GM13977 (cell line): Measurements from ENCODE around the gene NETO2.
"Not testable (repeated sequence)": the region's sequence is repeated elsewhere in the genome, so short reads cannot be mapped to it uniquely, and the experiment has no call there.

Experiments used
- DNase-seq: peaks from one replicate; pipeline ENCODE4 v3.0.0; 2012; ENCODE audit warnings: low spot score
- CTCF ChIP-seq: IDR thresholded peaks from 2 replicates; pipeline ENCODE4 v1.5.1; 2012; ENCODE audit warnings: mild to moderate bottlenecking, control low read depth; ENCODE audit not compliant: insufficient read depth; ENCODE audit errors: extremely low read depth, missing control alignments
- in situ Hi-C: fragments of 300-500 bp; cut with MboI; formaldehyde crosslinking; loops from one replicate; pipeline ENCODE4 v1.12.0; 2022; ENCODE audit warnings: low sequenced_read_pairs, low pct_unique_long_range_greater_than_20kb, mixed read lengths, inconsistent platforms; ENCODE audit not compliant: unreplicated experiment

NETO2 gene

GRCh38 chr16:47142821-47143676 is 696 bp downstream of the NETO2 start:
- peak; percentile 94 for DNase-seq
- peak; percentile 94 for TF ChIP-seq CTCF
- in situ Hi-C loops, result loop anchor here (10.0 kb wide), 1 partner anchor 1012 kb away; the partner anchor contains the start of gene ABCC12

GRCh38 chr16:47142486-47142820 is 1.3 kb downstream of the NETO2 start:
- peak; percentile 56 for DNase-seq
- in situ Hi-C loops, result loop anchor here (10.0 kb wide), 1 partner anchor 1012 kb away; the partner anchor contains the start of gene ABCC12

GRCh38 chr16:47141773-47142485 is 1.8 kb downstream of the NETO2 start:
- TF ChIP-seq CTCF, result peak; percentile 92
- in situ Hi-C loops, result loop anchor here (10.0 kb wide), 1 partner anchor 1013 kb away; the partner anchor contains the start of gene ABCC12
- DNase-seq, result peak; percentile 84

More at GRCh38 chr16:47142486-47142820, 1.3 kb downstream of the NETO2 start:
- no peak for TF ChIP-seq CTCF

GRCh38 chr16:47140686-47141085 is 3.1 kb downstream of the NETO2 start:
- no peak for TF ChIP-seq CTCF
- in situ Hi-C loops, result loop anchor here (10.0 kb wide), 1 partner anchor 1014 kb away; the partner anchor contains the start of gene ABCC12
- DNase-seq, result no peak

GRCh38 chr16:47139561-47140185 is 4.1 kb downstream of the NETO2 start:
- no peak for TF ChIP-seq CTCF
- no peak for DNase-seq
- in situ Hi-C loops, result loop anchor here (10.0 kb wide), 2 partner anchors 105 to 1015 kb away; partner anchors contain the start of gene ABCC12

- DNase-seq, result not testable (repeated sequence)
- in situ Hi-C loops, result loop anchor here (10.0 kb wide), 1 partner anchor 103 kb away; no protein-coding TSS in a partner anchor
Measured at GRCh38 chr16:47137925-47138324, 5.8 kb downstream of the NETO2 start.
